Skin of body (tissue), 2 donors: ENCODE measurements around the gene FKBP10. TPM values are rescaled to one million over a fixed set of nuclear protein-coding genes. Genes with fewer than 3 reads are reported as not detected.
"Not testable (repeated sequence)": the region's sequence is repeated elsewhere in the genome, so short reads cannot be mapped to it uniquely, and the experiment has no call there.

Source experiments
- DNase-seq: peaks from one replicate; lab custom pipeline; 2025; lab: John Stamatoyannopoulos, UW
- total RNA-seq: library from RNA; depleted of rRNA; stranded (reverse); fragments of >200 nt; gene quantifications from one replicate; pipeline ENCODE4 v1.2.3, GENCODE V29; 2014

FKBP10 gene
- total RNA-seq, 1 donor from 2014 or later = 97.2 TPM

DNA sequence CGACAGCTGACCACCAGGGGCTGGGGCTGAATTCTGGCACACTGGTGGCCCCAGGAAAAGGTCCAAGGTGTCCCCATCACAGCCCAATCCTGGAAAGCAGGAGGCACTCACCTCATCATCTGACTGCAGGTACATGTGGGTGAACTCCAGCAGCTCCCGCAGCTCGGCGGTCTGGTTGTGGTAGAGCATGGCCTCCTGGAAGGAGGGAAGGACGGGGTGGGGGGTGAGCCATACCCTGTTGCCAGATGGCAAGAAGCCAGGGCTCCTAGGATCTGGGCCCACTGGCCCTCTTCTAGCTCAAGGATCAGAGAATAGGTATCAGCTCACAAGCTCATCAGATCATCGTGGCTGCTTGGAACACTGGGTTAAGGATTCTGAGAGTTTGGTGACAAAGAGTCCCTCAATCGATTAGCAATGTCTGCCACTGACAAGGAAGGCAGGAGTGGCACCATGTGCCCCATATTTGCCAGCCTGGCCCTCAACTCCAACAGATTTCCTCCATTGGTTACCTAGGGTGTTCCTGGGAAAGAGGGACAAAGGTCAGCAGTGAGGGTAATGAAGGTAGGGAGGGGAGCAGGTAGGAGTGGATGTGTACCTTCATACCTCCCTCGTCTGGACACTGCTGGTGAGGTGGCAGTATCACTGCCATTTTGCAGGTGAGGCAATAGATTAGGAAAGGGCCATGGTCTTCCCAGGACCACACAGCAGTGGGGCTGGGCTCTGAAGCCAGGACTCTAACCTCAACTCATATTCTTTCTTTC, 5.9 kb upstream of the FKBP10 start:
- DNase-seq = no peak

DNA sequence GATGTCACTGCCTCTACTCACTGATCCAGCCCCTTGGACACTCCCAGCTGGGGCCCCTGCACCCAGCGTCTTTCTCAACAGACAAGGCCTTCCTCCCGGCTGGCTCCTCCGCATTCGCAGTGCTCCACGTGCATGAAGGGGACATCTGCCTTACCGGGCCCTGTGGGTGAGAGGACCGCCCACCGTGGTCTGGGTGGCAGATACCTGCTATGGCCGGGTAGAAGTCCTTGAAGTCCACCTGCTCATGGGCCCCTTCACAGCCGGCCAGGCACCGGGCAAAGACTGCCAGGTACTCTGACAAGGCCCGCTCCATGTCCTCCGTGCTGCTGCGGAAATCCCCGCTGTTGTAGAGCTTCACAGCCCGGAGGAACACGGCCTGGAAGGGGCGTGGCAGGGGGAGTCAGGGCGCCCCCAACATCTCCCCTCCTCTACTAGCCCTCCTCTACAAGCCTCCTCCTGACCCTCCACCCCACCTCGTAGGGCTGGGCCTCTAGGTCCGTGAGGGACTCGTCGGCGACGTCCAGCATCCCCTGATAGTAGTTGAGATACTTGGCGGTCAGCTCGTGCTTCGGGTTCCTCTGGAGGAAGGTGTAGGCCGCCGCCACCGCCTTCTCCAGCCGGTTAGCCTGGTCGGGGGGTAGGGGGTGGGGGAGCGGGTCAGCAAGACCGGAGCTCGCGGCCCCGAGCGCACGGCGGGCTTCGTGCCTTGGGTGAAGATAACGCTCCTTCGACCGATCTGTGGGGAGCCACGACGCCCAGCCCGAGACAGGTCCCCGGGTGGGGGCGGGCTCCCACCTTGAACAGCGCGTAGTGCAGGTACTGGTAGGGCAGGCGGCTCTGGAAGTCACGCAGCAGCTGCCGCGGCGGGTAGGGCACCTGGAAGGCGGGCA, 1.9 kb upstream of the FKBP10 start:
- no peak for DNase-seq

DNA sequence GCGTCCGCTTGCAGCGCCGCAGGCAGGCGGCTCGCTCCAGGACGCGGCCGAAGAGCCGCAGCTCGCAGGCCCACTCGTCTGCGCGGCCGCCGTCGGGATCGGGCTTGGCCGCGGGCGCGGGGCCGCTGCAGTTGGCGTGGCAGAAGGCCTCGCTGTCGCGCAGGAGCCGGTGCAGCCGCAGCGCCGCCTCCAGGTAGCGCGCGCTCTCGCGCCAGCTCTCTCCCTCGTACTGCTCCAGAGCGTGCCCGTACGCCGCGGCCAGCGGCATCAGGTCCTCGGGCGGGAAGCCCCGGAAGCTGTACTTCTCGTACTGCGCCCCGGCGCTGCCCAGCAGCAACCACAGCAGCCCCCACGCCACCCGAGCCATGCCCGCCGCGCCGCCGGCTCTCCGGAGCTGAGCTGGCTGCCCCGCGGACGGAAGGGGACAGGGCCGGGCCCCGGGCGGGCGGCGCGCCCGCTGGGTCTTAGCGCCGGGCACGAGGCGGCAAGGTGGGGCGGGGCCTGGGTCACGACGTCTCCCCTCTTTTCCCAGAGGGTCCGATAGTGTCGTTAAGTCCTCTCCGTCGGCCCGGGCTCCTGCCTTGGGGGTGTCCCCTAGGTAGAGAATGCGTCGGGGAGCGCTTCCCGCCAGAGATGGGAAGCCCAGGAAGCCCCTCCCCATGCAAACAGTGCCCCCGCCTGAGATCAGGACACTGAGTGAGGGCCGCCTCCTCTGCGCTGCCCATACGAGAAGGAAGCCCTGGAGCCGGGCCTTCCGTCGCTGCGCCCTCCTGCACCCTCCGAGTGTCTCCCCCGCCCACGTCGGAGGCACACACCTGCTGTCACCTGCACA, 1.0 kb upstream of the FKBP10 start, which contains the start of gene P3H4:
P3H4 (minus strand) TSS at position 401 of the 832 bp plus-strand sequence; CDS start at position 367, 34 bp downstream.
- DNase-seq = peak; percentile 44

DNA sequence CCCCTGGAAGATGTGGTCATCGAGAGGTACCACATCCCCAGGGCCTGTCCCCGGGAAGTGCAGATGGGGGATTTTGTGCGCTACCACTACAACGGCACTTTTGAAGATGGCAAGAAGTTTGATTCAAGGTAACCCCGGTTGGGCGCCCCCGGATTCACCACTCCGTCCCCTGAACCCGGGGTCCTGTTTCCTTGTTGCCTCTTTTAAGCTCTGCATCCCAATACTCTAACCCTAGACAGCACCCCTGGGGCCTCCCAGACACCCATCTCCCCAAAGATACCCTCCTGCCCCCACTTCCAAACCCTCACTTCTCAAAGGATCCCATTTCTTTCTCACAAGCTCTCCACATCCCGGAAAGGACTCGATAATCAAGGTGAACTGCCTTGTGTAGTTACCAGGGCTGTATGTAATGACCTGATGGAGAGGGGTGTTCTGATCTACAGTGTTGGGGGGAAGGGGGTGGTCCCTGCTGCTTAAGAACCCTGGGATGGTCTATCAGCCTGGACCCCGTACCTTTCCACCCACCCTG, 412 bp downstream of the FKBP10 start:
- DNase-seq = no peak

DNA sequence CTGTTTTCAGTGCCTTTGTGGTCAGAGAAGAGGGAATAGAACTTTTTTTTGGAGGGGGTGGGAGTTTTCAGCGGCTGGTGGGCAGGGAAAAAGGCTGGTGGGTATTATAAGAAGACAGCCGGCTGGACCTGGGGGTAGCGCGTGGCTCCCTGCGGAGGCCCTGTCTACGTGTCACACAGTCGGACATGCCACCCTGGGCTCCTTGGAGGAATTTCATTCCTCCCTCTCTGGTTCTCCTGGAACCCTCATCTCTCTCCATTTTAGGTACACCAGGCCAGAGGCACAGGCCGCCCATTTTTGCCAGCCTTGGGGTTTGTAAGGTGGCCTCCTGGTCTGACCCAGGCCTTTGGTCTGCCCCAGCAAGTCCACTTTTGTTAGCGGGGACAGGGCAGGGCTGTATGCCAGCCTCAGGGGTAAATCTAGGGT, 908 bp downstream of the FKBP10 start:
- DNase-seq = no peak

DNA sequence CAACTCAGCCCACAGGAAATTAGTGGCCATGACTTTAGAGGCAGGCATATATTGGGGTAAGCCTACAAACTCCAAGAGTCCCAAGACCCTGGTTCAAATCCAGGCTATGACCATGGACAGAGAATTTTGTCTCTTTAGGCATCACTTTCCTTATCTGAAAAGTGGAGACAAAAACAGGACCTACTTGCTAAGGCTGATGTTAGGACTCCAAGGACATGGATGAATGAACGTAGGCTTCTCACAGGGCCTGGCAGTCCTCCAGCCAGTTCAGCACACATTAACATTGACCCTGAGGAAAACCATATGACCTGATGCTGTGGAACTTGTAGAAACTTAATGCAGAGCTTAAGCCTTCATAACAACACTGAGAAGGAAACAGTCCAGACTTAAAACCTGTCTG, 1.4 kb downstream of the FKBP10 start:
- no peak for DNase-seq

DNA sequence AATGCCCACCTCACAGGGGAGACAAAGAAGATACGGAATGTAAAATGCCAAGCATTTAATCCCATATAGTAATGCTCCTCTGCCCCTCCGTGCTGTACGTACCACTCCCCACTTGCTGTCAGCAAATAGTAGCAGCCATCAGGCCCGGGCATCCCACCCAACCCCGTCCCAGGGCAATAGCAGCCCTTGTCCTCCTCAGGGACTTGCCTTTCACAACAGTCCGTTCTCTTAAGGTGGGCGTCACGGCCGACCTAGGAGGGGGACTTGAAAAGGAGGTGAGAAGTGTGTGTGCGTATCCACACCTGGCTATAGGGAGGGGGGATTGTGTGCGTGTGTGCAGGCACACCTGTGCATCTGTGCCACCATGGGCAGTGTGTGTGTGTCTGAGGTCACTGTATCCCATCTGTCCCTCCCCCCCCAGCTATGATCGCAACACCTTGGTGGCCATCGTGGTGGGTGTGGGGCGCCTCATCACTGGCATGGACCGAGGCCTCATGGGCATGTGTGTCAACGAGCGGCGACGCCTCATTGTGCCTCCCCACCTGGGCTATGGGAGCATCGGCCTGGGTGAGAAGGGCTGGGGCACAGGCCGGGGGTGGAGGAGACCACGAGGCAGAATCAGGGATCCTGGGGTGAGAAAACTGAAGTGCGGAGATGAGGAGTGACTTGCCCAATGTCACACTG, 4.0 kb downstream of the FKBP10 start:
- DNase-seq = no peak

DNA sequence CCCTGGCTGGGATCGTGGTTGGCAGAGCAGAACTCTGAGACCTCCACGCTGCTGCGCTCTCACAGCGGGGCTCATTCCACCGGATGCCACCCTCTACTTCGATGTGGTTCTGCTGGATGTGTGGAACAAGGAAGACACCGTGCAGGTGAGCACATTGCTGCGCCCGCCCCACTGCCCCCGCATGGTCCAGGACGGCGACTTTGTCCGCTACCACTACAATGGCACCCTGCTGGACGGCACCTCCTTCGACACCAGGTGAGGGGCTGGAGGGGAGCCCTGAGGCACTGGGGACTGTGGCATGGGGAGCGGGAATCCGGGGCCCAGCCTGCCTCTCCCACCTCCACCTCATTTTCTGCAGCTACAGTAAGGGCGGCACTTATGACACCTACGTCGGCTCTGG, 5.2 kb downstream of the FKBP10 start:
- no peak for DNase-seq

DNA sequence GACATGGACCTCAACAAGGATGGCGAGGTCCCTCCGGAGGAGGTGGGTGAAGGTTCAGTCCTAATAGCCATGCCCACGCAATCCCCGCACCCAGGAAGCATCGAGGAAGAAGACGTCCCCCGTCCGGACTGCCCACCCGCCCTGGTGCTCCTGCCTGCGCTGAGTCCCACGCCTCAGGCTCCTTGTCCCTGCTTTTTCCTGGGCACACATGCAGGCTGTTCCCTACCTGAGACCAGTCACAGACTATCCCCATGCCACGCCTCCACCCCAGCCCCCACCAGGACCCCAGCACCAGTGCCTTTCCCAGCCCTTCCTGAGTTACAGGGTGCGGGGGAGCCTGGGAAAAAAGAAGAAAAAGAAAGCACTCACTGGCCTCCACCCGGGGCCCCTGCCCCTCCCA, 9.0 kb downstream of the FKBP10 start:
- no peak for DNase-seq

DNA sequence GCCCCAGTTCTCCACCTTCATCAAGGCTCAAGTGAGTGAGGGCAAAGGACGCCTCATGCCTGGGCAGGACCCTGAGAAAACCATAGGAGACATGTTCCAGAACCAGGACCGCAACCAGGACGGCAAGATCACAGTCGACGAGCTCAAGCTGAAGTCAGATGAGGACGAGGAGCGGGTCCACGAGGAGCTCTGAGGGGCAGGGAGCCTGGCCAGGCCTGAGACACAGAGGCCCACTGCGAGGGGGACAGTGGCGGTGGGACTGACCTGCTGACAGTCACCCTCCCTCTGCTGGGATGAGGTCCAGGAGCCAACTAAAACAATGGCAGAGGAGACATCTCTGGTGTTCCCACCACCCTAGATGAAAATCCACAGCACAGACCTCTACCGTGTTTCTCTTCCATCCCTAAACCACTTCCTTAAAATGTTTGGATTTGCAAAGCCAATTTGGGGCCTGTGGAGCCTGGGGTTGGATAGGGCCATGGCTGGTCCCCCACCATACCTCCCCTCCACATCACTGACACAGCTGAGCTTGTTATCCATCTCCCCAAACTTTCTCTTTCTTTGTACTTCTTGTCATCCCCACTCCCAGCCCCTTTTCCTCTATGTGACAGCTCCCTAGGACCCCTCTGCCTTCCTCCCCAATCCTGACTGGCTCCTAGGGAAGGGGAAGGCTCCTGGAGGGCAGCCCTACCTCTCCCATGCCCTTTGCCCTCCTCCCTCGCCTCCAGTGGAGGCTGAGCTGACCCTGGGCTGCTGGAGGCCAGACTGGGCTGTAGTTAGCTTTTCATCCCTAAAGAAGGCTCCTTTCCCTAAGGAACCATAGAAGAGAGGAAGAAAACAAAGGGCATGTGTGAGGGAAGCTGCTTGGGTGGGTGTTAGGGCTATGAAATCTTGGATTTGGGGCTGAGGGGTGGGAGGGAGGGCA, 9.7 kb downstream of the FKBP10 start:
- no peak for DNase-seq

DNA sequence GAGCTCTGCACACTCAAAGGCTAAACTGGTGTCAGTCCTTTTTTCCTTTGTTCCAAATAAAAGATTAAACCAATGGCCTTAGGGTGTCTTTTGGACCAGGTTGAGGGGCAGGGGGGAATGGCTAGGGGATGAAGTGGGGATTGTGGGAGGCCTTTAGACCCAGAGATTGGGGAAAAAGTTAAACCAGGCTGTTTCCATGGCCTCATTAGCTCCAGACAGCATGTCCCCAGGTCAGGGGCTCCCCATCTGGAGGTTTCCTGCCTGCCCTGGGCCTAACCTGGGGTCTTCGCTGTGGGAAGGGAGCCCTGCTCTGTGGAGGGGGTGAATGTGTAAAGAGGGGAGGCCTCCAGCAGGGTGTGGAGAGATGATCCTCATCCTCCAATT, 10.3 kb downstream of the FKBP10 start:
- no peak for DNase-seq

DNA sequence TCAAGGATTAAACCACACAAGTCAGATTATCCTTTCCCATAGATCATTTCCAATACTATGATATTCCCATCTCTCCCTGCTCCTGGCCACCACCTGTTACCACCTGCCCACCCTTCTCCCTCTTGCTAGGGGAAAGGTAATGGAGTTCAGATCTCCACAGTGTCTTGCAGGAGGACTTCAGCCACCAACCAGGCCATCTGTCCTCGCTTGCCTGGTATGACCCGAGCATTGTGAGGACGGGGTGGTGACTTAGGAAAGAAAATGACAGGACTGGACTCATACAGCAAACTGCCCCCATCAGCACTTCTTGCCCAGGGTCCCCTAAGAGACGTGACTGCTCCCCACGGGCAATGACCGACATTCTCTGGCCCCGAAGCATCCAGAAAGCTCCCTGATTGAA, 10.8 kb downstream of the FKBP10 start:
- no peak for DNase-seq

DNA sequence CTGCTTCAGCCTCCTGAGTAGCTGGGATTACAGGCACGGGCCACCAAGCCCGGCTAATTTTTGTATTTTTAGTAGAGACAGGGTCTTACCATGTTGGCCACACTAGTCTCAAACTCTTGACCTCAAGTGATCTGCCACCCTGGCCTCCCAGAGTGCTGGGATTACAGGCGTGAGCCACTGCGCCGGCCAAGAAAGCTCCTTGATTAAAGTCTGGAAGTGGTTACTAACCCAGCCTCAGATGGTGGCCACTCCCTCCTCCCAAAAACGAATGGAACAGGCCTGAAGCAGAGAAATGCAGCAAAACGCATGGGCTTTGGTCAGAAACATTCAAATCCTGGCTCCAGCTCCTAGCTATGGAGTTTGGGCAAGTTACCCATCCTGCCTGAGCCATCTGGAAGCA, 11.3 kb downstream of the FKBP10 start:
- no peak for DNase-seq

DNA sequence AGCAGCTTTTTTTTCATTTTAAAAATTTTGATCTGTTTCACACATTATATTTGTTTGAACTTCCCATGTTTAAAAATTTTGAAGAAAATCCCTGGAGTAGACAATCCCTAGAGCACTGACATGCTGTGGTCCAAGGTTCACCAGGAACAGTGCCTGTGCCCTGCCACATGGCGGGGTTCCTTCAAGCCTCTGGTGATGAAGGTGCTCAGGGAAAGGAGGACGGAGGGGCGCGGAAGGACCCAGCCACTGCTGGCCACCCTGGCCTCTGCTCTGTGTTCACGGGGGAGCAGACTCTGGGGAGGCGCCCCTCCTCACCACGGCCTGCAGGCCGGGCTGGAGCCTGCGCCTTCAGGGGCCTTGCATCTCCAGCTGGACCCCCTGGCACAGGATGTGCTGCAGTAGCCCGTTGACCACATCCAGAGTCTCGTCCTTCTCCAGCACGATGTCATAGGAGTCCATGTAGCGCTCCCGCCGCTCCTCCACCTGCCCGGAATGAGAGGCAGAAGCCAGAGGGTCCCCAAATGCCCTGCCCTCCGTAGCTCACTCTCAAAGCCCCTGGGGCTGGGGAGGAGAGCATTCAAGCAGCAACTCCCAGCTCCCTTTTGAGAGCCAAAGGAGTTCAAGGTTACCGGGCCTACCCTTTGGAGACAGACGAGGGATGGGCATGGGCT, 12.5 kb downstream of the FKBP10 start:
- no peak for DNase-seq

DNA sequence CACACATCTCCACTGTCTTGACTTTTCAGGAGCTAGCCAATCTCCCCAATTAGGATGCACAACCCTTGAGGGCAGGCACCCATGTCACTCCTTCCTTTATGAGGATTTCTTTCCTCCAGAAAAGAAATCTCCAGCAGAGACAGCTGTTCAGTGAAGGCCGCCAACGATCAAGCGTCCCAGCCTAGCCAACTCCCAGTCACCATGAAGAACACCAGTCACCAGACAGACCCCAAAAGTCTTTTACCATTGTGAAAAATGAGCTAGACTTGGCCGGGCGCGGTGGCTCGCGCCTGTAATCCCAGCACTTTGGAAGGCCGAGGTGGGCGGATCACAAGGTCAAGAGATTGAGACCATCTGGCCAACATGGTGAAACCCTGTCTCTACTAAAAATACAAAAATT, 17.2 kb downstream of the FKBP10 start:
- DNase-seq = not testable (repeated sequence)

DNA sequence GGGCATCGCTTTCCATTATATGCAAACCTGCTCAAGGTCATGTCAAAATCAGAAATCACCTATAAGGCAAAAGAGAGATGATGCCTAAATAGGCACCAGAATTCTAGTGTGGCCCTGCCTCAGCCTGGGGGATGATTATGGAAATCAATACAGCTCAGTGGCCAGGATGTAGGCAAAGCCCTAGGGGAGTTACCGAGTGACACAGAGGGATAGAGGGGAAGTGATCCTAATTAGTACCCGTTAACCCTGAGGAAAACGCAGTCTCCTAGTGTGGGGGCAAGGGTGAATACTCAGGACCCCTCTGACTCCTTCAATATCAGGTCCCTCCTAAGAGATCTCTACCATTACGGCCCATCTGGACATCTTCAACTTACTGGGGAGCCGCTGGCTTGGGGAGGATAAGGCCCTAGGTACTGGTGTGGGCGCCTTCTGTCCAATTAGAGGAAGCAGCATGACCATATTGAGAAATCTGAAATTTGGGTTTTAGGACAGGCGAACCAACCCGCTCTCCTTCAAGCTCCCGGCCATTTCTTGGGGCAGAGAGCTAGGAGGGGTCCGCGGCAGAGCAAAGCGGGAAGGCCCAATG, 22.5 kb downstream of the FKBP10 start:
- no peak for DNase-seq

DNA sequence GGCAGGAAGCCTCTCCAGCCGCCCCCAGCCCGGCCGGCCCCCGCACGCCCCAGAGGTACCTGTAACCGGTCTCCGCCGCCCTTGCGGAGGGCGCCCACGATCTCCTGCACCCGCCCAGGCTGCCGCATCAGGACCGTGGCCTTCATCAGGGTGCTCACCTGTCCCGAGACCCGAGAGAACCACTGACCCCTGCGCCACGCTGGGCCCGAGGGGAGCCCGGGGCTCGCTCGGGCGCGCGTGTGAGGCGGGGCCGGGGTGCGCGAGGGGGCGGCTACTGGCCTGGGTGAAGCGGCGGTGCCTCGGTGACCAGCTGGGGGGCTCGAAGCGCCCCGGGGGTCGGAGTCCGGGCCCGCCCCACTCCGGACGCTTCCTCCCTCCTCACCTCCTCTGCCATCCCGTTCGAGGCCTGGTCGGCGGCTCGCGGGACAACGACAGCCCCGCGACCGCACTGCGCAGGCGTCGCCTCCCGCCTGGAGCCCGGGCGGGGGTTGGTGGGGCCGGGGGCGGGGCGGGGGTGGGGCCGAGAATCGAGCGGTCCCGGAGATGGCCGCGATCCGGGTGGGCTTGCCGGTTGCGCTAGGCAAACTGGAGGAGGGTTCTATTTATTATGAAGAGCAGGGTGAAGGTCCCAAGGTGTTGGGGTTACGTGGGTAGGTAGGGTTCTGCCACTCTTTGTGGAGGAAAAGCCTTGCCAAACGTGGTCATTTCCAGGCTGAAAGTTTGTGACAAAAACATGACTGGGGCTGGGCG, 23.2 kb downstream of the FKBP10 start, which contains the start of gene NT5C3B:
NT5C3B (minus strand) TSS at position 433 of the 750 bp plus-strand sequence; CDS start at position 394, 39 bp downstream.
- no peak for DNase-seq
